ENCODE data around the gene IL12A.

The IL12A gene

DNA sequence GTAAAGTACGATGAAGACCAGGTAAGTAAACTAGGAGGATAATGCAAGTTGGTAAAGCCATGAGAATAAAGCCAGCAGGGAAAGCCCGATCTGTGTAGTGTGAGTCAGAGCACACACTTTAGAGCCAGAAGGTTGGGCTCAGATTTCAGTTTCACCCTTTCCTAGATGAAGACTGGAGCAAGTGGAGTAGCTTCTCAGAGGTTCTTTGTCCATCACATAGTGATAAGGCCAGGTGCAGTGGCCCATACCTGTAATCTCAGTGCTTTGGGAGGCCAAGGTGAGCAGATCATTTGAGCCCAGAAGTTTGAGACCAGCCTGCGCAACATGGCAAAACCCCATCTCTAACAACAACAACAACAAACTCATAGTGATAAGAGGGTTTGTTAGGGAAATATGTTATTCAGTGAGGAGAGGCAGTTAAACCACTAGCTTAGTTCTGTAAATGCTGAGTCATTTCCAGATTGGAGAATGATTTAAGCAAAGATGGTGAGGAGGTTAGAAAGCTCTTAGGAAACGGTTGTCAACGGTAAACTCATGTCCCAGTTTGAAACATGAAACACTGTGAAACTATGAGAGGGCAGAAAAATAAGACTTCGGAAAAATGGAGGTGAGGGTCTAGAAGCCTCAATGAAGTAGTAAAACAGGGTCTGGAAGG lies 39.0 kb downstream of the IL12A start:
- DNase-seq (ENCODE audit: low spot score) = no peak

- no peak for DNase-seq (ENCODE audit: low spot score)
These were observed 47.1 kb downstream of the IL12A start for GRCh38 chr3:160035757-160036156.

DNA sequence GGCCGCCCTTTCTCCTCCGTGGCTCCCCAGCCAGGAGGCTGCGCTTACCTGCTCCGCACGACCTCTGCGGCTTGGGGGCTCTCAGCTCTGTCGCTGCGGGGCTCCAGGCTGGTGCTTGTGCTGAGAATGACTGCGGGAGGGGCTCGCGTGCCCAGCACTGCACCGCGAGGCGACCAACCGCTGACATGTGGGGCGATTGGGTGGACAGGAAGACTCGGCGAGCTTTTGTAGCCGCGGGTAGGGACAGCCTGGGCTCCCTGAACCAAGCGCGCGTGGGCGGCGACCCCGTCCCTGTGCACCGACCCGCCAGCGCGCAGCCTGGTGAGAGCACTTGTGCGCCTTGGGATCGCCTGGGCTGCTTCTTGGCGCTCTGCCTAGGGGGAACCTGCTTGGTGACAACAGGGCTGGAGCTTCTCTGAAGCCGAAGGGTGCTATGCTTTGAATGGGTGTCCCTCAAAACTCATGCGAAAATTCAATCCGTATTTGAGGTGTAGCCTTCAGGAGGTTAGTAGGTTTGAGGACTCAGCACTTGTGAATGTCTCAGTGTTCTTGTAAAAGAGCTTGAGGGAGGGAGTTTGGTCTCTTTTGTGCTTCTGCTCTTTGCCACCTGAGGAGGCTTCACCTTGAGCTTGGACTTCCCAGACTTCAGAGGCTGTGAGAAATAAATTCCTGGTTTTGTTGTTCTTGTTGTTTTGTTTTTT lies 50.4 kb downstream of the IL12A start:
- no peak for DNase-seq (ENCODE audit: low spot score)

- no peak for DNase-seq (ENCODE audit: low spot score)
These were observed 51.5 kb downstream of the IL12A start for GRCh38 chr3:160040181-160040580.

DNA sequence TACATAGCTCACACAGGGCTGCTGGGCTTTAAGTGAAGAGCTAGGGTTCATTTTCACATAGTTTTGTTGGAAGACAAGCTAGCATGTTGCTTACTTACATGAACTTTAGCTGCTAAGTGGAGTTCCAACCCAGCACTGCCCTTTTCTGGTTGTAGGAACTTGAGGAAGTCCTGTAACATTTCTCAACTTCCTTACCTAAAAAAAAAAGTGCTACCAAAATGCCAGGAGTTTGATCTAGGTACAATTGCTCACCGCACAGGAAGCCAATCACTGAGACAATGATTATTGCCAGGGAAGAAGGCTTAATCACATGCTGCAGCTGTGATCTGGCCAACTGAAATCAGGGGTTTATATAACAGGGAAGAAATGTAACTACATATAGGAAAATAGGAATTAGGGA lies 52.8 kb downstream of the IL12A start:
- DNase-seq (ENCODE audit: low spot score) = no peak

GRCh38 chr3:160044121-160044520 lies 55.5 kb downstream of the IL12A start:
- DNase-seq (ENCODE audit: low spot score) = peak; percentile 68

Data from kidney capillary endothelial cell (primary cell).